Prostate gland (tissue), 2 donors: Measurements from ENCODE around the gene ACSM3.

Source experiments
- POLR2A ChIP-seq: fragments of 450-650 bp; IDR thresholded peaks from one replicate; pipeline ENCODE4 v1.6.1; 2016; ENCODE audit warnings: antibody characterized with exemption, mild to moderate bottlenecking
- POLR2AphosphoS5 ChIP-seq: sonication (generic); formaldehyde crosslinking; IDR thresholded peaks from one replicate; pipeline ENCODE4 v1.6.1; 2017; ENCODE audit warnings: antibody characterized with exemption
- TF ChIP-seq, protein P1 (sequence below), 4 experiments: fragments of 200-600 bp in 2 of 4; fragments of 450-650 bp in 2 of 4; sonication (generic) in 2 of 4; IDR thresholded peaks; 1 replicate in 3 of 4; 2 replicates in 1 of 4; pipeline ENCODE4 v1.5.1; 2016 to 2019; ENCODE audit warnings: antibody characterized with exemption in 4 of 4, mild to moderate bottlenecking in 2 of 4, moderate library complexity in 2 of 4

DNA sequence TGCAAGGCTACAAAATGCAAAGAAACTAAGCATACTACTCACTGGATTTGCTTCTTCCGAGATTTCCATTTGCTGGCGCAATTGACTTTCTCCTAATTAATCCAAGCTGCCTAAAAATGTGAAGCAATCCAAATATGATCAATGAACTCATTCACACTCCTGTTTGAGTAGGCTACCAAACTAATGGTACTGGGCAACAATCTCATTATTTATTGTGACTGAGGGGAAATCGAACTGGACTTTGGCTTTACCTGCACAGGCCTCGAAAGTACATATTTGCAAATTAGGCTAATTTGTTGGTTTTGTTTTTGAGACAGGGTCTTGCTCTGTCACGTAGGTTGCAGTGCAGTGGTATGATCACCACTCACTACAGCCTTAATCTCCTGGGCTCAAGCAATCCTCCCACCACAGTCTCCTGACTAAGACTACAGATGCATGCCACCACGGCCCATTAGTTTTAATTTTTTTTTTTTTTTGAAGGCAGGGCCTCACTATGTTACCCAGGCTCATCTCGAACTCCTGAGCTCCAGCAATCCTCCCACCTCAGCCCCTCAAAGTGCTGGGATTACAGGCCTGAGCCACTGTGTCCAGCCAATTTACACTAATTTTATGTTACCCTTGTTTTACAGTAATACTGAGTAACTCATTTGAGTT lies 39.9 kb downstream of the ACSM3 start:
- TF ChIP-seq, protein P1, sequence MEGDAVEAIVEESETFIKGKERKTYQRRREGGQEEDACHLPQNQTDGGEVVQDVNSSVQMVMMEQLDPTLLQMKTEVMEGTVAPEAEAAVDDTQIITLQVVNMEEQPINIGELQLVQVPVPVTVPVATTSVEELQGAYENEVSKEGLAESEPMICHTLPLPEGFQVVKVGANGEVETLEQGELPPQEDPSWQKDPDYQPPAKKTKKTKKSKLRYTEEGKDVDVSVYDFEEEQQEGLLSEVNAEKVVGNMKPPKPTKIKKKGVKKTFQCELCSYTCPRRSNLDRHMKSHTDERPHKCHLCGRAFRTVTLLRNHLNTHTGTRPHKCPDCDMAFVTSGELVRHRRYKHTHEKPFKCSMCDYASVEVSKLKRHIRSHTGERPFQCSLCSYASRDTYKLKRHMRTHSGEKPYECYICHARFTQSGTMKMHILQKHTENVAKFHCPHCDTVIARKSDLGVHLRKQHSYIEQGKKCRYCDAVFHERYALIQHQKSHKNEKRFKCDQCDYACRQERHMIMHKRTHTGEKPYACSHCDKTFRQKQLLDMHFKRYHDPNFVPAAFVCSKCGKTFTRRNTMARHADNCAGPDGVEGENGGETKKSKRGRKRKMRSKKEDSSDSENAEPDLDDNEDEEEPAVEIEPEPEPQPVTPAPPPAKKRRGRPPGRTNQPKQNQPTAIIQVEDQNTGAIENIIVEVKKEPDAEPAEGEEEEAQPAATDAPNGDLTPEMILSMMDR (IDR thresholded peaks at IDR 0.05) = no peak
- TF ChIP-seq POLR2AphosphoS5 (no peak), POLR2A (no peak)
